ENCODE measurements around the gene AP1S2.

AP1S2 gene

GRCh38 chrX:15813416-15813815, 41.2 kb downstream of the AP1S2 start:
- H3K27me3 ChIP-seq (ENCODE audit: insufficient read depth, low read length, poor library complexity): no peaks in the 10 kb centered on the region
- H3K4me3 ChIP-seq (ENCODE audit: low read depth in 1 of 2, low read length in 2 of 2): no peak overlapping the region
- no peak for DNase-seq
- H4K20me1 ChIP-seq (ENCODE audit: insufficient read depth, low read length): no peaks in the 10 kb centered on the region; the same call in 1 of the 2 replicates
- H3K4me2 ChIP-seq (ENCODE audit: insufficient read depth, low read length): no peak overlapping the region
- H3K79me2 ChIP-seq (ENCODE audit: insufficient read depth, low read length): no peaks in the 10 kb centered on the region
- peaks cover 18% of the 10 kb centered on the region for H3K4me1 ChIP-seq (ENCODE audit: insufficient read depth, low read length)
- no peak overlapping the region for H3K27ac ChIP-seq (ENCODE audit: low read length)
- H2AFZ ChIP-seq (ENCODE audit: low read depth, low read length): no peak overlapping the region
- H3K9me3 ChIP-seq (ENCODE audit: insufficient read depth, low read length, severe bottlenecking): no peaks in the 10 kb centered on the region
- TF ChIP-seq CTCF (IDR thresholded peaks at IDR 0.05; ENCODE audit: borderline replicate concordance, extremely low read depth, low read length, poor library complexity, severe bottlenecking) (no peak), EZH2 (IDR thresholded peaks at IDR 0.05; ENCODE audit: borderline replicate concordance, low read depth, low read length, severe bottlenecking) (no peak)
- peaks cover 46% of the 10 kb centered on the region for H3K36me3 ChIP-seq (ENCODE audit: insufficient read depth, low read length)
- no peak for ATAC-seq (ENCODE audit: insufficient read depth, low read depth)
- no peak overlapping the region for H3K9ac ChIP-seq (ENCODE audit: low read depth, low read length)

GRCh38 chrX:15812192-15812938, 42.2 kb downstream of the AP1S2 start:
- ATAC-seq (ENCODE audit: insufficient read depth, low read depth): no peak
- no peaks in the 10 kb centered on the region for H3K27me3 ChIP-seq (ENCODE audit: insufficient read depth, low read length, poor library complexity)
- H3K36me3 ChIP-seq (ENCODE audit: insufficient read depth, low read length): peaks cover 43% of the 10 kb centered on the region

DNA sequence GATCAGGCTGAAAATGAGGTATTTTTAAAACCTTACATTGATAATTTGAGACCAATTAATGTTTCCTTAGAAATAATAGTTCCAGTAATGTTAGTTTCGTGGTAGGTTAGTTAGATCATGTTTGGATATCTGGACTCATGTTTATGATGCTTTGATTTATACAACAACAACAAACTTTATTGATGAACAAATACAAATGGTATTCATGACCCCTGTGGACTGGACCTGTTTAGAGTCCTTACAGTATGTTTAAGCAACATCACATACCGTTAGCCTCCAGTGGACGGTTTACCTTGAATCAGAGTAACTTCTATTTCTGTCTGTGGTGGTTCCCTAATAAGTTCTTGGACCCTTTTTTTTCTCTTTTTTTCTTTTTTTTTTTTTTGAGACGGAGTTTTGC, 46.4 kb downstream of the AP1S2 start:
- no peaks in the 10 kb centered on the region for H3K27me3 ChIP-seq (ENCODE audit: insufficient read depth, low read length, poor library complexity)
- H3K9ac ChIP-seq (ENCODE audit: low read depth, low read length): no peak overlapping the region
- H4K20me1 ChIP-seq (ENCODE audit: insufficient read depth, low read length): no peaks in the 10 kb centered on the region
- H3K79me2 ChIP-seq (ENCODE audit: insufficient read depth, low read length): no peaks in the 10 kb centered on the region
- DNase-seq (no peak), ATAC-seq (ENCODE audit: insufficient read depth, low read depth) (no peak)
- no peaks in the 10 kb centered on the region for H3K4me1 ChIP-seq (ENCODE audit: insufficient read depth, low read length)
- H3K4me3 ChIP-seq (ENCODE audit: low read depth in 1 of 2, low read length in 2 of 2): no peak overlapping the region
- H3K4me2 ChIP-seq (ENCODE audit: insufficient read depth, low read length): no peak overlapping the region
- peaks cover 35% of the 10 kb centered on the region for H3K36me3 ChIP-seq (ENCODE audit: insufficient read depth, low read length)
- no peak overlapping the region for H3K27ac ChIP-seq (ENCODE audit: low read length)
- TF ChIP-seq EZH2 (IDR thresholded peaks at IDR 0.05; ENCODE audit: borderline replicate concordance, low read depth, low read length, severe bottlenecking): no peak
- no peak for TF ChIP-seq CTCF (IDR thresholded peaks at IDR 0.05; ENCODE audit: borderline replicate concordance, extremely low read depth, low read length, poor library complexity, severe bottlenecking)
- no peaks in the 10 kb centered on the region for H3K9me3 ChIP-seq (ENCODE audit: insufficient read depth, low read length, severe bottlenecking)
- no peak overlapping the region for H2AFZ ChIP-seq (ENCODE audit: low read depth, low read length)

More at GRCh38 chrX:15812192-15812938, 42.2 kb downstream of the AP1S2 start:
- no peak for DNase-seq
- Histone ChIP-seq H3K9ac (ENCODE audit: low read depth, low read length) (no peak overlapping the region), H3K27ac (ENCODE audit: low read length) (no peak overlapping the region), H3K4me1 (ENCODE audit: insufficient read depth, low read length) (peaks cover 18% of the 10 kb centered on the region), H3K79me2 (ENCODE audit: insufficient read depth, low read length) (no peaks in the 10 kb centered on the region), H3K4me3 (ENCODE audit: low read depth in 1 of 2, low read length in 2 of 2) (no peak overlapping the region), H3K9me3 (ENCODE audit: insufficient read depth, low read length, severe bottlenecking) (no peaks in the 10 kb centered on the region), H3K4me2 (ENCODE audit: insufficient read depth, low read length) (no peak overlapping the region), H2AFZ (ENCODE audit: low read depth, low read length) (no peak overlapping the region), H4K20me1 (ENCODE audit: insufficient read depth, low read length) (no peaks in the 10 kb centered on the region; the same call in 1 of the 2 replicates)
- TF ChIP-seq EZH2 (IDR thresholded peaks at IDR 0.05; ENCODE audit: borderline replicate concordance, low read depth, low read length, severe bottlenecking) (no peak), CTCF (IDR thresholded peaks at IDR 0.05; ENCODE audit: borderline replicate concordance, extremely low read depth, low read length, poor library complexity, severe bottlenecking) (no peak)

Measured in DND-41 (cell line).